GM19193 (cell line): ENCODE measurements around the gene ZNF248.
A peak's percentile ranks its signal among the peaks of the same experiment; 100 is the strongest.

ENCODE experiments used
- POLR2A ChIP-seq: IDR thresholded peaks from 4 replicates; pipeline ENCODE4 v1.6.1; 2011; ENCODE audit not compliant: insufficient read depth, insufficient read length; ENCODE audit errors: extremely low read depth

Gene ZNF248

DNA sequence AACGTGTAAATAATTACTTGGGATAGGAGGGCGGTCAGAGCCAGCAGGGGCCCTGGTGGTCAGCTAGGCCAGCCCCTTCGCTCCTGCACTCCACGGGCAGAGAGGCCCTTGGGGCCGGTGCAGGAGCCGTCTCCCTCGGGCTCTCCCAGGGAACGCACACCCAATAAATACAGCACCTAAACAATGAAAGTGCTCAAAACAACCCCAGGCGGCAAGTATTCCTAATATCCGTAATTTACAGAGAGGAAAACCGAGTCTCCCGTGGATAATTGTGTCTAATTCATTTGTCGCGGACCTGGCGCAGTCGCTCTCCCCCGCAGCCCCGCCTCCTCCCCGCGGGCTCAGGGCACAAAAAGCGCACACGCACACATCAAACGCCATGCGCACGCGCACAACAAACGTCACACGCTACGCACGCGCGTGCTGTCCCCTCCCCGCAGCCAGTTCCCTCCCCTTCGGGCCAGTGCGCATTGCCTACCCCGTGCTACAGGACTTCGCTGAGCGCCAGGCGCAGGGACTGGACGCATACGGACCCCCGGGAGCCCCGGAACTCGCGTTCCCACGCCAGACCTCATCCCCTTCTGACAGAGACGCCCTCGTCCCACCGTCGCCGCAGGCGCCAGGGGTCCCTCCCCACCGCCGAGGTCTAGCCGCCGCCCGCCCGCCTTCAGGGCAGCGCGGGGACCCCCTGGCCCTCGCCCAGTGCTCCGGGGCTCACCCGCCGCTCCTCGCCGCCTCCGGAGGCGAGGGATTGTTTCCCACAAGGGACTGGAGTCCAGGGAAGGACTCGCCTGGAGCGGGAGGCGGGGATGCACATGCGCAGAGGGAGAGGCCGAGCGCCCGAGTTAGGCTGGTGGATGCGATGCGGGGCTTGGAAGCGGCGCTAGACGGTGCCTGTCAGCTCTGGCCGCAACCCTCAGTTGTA is at the start of gene ZNF248:
Gene ZNF248 (minus strand): TSS at position 324 of the 925 bp plus-strand sequence. CDS start 1,300 bp downstream, outside the sequence.
- TF ChIP-seq POLR2A = peak; percentile 97

DNA sequence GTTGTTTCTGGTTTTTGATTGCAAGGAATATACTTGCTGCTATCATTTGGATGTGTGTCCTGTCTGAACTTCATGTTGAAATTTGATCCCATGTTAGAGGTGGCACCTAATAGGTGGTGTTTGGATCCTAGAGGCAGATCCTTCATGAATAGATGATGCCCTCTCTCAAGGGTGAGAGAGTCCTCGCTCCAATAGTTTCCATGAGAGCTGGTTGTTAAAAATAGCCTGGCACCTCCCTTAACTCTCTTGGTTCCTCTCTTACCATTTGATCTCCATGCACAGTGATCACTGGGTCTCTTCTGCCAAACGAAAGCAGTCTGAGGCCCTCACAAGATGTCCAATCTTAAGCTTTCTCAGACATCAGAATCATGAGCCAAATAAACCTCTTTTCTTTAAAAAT is 49.0 kb upstream of the ZNF248 start:
- TF ChIP-seq POLR2A = no peak

DNA sequence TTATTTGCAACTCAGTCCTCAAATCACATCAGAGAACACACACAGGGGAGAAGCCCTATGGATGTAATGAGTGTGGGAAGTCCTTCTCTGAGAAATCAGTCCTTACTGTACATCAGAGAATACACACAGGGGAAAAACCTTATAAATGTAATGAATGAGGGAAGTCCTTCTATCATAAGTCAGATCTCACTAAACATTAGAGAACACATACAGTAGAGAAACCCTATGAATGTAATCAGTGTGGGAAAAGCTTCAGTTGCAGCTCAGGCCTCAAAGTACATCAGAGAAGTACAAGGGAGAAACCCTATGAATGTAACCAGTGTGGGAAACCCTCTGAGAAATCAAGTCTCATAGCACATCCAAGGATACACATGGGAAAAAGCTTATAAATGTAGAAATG is 39.0 kb upstream of the ZNF248 start:
- TF ChIP-seq POLR2A = no peak

DNA sequence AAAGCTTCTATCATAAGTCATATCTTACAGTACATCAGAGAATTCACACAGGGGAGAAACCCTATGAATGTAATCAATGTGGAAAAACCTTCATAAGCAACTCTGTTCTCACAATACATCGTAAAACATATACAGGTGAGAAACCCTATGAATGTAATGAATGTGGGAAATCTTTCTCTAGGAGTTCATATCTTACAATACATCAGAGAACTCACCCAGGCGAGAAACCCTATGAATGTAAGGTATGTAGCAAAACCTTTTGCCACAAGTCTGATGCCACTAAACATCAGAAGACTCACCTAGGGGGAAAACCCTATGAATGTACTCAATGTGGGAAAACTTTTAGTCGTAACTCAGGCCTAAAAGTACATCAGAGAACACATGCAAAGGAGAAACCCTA is 38.3 kb upstream of the ZNF248 start:
- no peak for TF ChIP-seq POLR2A

DNA sequence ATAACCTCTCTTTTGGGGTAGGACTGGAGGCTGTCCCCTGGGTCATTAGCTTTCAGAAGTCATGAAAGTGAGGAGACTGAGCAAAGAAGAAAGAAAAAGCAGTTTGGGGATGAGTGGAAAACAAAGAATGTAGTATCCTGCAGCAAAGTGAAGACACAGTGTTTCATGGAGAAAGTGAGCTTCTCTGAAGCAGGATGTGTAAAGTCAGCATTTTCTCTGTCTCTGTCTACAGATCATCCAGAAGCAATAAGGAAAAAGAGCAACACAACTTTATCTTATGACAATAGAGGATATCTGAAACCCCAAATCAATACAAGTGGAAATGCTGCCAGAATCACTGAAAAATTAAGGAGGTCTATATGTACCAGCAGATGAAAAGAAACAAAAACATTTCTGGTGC is 28.4 kb upstream of the ZNF248 start:
- TF ChIP-seq POLR2A = no peak

DNA sequence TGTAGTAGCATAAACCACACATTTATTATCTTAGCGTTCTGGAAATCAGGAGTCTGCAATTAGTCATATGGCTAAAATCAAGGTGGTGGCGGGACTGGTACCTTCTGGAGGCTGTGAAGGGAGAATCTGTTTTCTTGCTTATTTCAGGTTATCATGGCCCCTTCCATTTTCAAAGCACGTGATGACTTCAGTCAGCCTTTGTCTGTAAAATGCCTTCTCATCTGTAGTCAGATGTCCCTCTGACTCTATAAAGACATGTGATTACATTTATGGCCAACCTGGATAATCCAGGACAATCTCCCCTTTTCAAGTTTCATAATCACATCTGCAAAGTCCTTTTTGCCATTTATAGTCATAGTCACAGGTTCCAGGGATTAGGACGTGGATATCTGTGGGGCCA is 15.5 kb upstream of the ZNF248 start:
- TF ChIP-seq POLR2A = no peak

DNA sequence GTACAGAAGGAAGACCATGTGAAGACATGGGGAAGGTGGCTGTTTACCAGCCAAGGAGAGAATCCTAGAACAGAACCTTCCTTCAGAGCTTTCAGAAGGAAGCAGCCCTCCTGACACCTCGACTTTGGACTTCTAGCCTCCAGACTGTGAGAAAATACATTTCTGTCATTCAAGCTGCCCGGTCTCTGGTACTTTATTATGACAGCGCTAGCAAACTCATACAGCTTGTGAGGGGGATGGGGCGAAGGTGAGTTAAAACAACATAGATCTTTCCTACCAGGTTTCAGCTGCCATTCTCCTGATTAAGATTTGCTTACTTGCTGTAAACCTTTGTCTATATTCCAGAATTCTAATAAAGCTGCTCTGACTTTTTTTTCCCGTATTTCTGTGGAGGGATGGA is 14.9 kb upstream of the ZNF248 start:
- TF ChIP-seq POLR2A = no peak

DNA sequence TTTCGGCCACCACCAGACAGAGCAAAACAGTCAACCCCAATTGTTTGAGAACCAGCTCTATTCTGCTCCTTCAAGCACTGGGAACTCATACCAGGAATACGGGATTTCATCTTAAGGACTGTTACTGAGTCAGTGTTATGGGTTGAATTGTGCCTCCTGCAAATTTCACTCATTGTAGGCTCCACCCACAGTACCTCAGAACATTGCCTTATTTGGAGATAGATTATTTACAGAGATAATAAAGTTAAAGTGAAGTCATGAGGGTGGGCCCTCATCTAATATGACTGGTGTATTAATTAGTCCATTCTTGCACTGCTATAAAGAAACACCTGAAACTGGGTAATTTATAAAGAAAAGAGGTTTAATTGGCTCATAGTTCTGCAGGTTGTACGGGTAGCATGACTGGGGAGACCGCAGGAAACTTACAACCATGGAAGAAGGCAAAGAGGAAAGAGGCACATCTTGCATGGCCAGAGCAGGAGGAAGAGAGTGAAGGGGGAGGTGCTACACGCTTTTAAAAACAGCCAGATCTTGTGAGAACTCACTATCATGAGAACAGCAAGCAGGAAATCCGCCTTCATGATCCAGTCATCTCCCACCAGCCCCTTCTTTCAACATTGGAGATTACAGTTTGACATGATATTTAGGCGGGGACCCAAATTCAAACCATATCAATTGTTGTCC is 14.3 kb upstream of the ZNF248 start:
- no peak for TF ChIP-seq POLR2A

DNA sequence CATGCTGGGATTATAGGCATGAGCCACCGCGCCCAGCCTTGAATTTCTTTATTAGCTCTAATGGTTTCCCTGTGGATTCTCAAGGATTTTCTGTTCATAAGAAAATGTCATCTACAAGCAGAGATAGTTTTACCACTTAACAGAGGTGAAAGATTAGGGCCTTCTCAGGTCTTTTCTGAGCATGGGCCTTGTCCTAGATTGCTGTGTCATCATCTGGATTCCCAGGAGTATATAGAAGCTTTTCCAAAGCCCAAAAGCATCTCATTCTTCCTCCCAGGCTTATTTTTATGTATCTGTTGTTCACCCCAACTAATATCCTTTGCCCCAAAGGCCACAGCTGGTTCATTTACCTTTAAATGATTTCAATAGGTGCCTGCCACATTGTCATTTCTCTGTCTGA is 13.7 kb upstream of the ZNF248 start:
- no peak for TF ChIP-seq POLR2A

DNA sequence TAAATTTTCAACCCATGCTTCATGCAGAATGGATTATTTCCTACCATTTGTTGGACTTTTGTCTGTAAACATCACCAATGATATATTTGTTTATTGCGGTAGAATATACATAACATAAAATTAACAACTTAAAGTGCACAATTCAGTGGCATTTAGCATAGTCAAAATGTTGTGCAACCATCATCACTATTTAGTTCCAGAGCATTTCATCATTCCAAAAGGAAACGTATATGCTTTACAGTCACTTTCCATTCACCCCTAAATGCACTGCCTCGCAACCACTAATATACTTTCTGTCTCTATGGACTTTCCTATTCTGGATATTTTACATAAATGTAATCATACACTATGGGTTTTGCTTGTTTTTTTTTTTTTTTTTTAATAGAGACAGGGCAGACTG is 11.4 kb upstream of the ZNF248 start:
- no peak for TF ChIP-seq POLR2A

DNA sequence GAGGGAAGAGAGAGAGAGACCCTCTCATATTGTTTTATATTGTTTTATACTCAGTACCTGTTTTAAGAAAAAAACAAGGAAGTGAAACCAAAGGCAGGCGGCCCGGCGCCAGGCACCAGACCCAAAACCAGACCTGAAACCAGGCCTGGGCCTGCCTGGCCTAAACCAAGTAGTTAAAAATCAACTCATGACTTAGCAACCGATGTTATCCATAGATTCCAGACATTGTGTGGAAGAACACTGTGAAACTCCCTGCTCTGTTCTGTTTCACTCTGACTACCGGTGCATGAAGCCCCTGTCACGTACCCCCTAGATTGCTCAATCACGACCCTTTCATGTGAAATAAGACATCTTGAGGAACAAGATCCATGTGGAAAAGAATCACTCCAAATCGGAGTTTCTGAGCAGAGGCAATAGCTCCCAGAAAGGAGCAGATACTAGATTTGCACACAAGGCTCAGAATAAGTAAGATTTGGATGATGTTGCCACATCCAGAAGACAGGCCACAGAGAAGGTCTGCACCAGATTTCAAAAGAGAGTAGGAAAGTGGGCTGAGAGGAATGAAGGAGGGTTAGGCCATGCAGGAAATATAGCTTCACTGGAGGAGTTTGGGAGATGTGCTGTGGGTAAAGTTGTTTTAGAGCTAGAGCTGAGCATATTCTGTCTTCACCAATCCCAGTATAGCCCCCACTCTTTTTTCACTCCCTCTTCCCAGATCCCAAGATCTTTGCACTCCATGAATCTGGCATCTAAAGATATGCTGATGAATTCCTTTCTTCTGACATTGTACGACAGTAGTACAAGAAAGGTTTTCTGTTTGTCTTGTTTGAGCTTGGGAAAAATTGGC is 8.8 kb upstream of the ZNF248 start:
- TF ChIP-seq POLR2A = no peak

DNA sequence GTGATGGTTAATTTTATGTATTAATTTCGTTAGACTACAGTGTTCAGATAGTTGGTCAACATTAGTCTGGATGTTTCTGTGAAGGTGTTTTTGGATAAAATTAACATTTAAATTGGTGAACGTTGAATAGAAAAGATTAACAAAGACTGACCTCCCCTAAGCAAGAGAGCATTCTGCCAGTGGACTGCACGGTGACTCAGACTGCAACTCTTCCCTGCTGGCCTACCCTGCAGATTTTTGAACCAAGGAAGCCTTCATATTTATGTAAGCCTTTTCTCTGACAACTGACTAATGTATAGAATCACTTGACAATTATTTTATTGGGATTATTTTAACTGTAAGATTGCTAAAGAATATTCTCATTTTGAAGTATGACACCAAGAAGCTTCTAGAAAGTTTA is 7.9 kb upstream of the ZNF248 start:
- TF ChIP-seq POLR2A = no peak

DNA sequence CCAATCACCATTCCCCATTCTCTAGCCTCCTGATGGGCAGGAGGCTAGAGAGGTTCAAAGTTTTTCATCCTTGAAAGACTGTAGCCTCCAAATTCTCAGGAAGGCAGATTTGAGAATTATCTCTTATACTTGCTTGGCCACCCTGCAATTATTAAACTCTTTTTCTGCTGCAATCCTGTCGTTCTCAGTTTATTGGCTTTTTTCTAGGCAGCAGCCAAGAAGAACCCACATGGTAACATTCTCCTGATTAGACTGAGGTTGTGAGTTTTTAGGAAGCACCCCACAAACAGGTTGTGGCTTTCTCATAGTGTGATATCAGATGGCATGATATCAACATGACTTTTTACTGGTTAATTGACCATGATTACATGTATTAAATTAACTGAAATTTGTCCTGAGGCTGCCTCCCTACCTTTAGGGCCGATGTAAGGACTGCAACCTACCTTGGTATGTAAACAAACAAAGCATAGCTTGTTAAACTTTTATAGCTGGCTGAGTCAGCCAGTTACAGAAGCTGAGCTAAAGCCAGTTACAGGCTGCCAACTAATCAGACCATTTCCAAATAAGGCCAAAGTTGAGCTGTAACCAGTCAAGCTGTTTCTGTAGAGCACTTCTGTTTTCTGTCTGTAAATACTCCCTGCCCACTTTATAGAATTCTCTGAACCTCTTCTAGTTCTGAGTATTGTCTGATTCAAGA is 3.2 kb upstream of the ZNF248 start:
- no peak for TF ChIP-seq POLR2A

DNA sequence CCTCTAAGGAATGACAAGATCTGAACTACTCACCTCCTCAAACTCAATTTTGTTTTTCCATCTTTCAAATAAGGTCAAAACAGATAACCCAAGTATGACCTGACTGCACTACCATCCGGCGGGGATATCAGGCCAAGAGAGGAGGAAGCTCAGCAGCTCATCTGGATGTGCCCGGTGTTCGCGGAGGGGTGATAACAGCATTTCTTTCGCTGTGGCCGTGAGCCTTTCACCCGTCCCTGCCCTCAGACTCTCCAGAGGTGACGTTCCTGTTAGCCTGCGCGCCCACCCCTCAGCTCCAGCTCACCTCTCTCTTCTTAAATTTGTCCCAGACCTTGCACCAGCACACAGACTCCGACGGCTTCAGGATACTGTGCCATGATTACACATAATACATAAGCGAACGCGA is 526 bp downstream of the ZNF248 start:
- no peak for TF ChIP-seq POLR2A
